ENCODE measurements around the gene ADAM8. TPM values are rescaled to one million over a fixed set of nuclear protein-coding genes. Genes with fewer than 3 reads are reported as not detected.
"Not testable (repeated sequence)": the region's sequence is repeated elsewhere in the genome, so short reads cannot be mapped to it uniquely, and the experiment has no call there.

ADAM8 gene
- total RNA-seq, 1 donor from 2014 or later: 16.9 TPM

DNA sequence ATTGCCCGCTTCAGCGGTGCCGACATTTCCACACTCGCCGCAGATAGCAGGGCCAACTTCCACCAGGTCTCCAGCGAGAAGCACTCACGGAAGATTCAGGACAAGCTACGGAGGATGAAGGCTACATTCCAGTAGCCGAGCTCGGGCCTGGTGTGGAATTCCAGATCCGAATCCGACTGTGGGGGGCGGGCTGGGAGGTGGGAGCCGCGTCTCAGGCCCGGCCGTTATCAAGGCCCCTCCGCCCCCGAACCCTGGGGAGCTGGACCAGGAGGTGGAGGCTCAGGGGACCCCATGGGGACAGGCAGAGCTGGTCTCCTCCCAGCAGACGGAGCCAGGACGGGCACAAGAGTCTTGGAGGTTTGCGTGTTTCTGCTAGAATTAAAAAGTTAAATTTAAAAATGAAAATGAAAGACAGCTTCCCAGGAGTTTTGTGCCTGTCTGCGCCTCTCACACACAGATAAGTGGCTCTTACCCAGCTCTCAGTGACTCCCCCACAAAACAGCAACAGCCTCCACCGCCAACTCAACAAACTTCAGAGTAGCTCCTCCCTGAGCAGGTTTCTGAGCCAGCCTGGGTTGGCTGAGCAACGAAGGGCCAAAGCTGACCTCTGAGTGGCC lies 51.8 kb downstream of the ADAM8 start:
- Mint-ChIP-seq H3K36me3 (no peaks in the 10 kb centered on the region), H3K4me3 (no peak overlapping the region), H3K9me3 (no peaks in the 10 kb centered on the region), H3K27me3 (ENCODE audit: low read depth) (peaks cover 71% of the 10 kb centered on the region), H3K4me1 (peaks cover 21% of the 10 kb centered on the region), H3K27ac (peak overlapping the region; percentile 85)
- TF ChIP-seq, protein P1, sequence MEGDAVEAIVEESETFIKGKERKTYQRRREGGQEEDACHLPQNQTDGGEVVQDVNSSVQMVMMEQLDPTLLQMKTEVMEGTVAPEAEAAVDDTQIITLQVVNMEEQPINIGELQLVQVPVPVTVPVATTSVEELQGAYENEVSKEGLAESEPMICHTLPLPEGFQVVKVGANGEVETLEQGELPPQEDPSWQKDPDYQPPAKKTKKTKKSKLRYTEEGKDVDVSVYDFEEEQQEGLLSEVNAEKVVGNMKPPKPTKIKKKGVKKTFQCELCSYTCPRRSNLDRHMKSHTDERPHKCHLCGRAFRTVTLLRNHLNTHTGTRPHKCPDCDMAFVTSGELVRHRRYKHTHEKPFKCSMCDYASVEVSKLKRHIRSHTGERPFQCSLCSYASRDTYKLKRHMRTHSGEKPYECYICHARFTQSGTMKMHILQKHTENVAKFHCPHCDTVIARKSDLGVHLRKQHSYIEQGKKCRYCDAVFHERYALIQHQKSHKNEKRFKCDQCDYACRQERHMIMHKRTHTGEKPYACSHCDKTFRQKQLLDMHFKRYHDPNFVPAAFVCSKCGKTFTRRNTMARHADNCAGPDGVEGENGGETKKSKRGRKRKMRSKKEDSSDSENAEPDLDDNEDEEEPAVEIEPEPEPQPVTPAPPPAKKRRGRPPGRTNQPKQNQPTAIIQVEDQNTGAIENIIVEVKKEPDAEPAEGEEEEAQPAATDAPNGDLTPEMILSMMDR (IDR thresholded peaks at IDR 0.05; ENCODE audit: unreplicated experiment): no peak
- no peak for DNase-seq (ENCODE audit: low spot score in 2 of 2, unreplicated experiment in 2 of 2)

DNA sequence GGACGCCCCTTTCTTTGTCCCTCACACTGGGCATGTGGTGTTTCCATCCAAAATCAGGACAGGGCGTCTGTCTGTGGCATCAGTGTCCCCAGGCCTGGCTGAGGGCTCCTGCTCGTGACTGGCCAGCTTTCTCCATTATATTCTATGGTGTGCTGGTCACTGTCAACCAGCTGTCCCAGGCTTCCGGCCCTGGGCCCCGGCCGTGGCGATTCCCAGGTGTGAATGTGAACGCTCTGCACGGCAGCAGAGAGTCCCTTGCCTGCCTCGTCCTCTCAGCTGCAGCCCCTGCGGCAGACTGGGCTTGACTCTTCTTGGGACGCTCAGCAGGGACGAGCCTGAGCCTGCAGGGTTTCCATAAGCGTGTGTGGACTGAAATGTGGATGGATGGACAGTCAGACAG lies 52.6 kb downstream of the ADAM8 start:
- TF ChIP-seq, protein P1 (IDR thresholded peaks at IDR 0.05; ENCODE audit: unreplicated experiment): no peak
- no peak for DNase-seq (ENCODE audit: low spot score in 2 of 2, unreplicated experiment in 2 of 2)
- Mint-ChIP-seq H3K9me3 (no peaks in the 10 kb centered on the region), H3K36me3 (no peaks in the 10 kb centered on the region), H3K27me3 (ENCODE audit: low read depth) (peaks cover 72% of the 10 kb centered on the region), H3K4me1 (peaks cover 19% of the 10 kb centered on the region), H3K4me3 (no peak overlapping the region), H3K27ac (no peak overlapping the region)

- H3K4me3 Mint-ChIP-seq; DNase-seq (ENCODE audit: low spot score in 2 of 2, unreplicated experiment in 2 of 2); H3K9me3 Mint-ChIP-seq; H3K36me3 Mint-ChIP-seq; H3K27ac Mint-ChIP-seq: not testable (repeated sequence)
- H3K27me3 Mint-ChIP-seq (ENCODE audit: low read depth): peaks cover 66% of the 10 kb centered on the region
- H3K4me1 Mint-ChIP-seq: peaks cover 17% of the 10 kb centered on the region
Observed at GRCh38 chr10:133221756-133222155, 54.9 kb downstream of the ADAM8 start.

DNA sequence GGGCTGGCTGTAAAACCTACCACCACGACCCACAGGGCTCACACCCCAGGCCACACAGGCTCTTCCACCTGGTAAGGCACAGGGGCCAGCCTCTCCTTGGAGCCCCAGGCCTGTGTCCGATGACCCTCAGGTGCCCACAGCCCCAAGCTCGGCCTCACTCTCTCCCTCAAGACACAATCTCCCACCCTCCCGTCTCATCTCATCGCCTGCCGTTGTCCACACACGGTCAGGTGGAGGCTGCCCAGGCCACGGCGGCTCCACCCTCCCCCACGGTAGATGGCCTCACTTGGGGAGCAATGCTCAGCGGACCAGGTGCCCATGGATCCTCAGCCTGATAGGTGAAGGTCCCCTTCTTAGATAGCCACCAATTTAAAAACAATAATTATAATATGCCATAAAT lies 55.3 kb downstream of the ADAM8 start:
- DNase-seq (ENCODE audit: low spot score in 2 of 2, unreplicated experiment in 2 of 2): no peak
- TF ChIP-seq, protein P1 (IDR thresholded peaks at IDR 0.05; ENCODE audit: unreplicated experiment): no peak
- Mint-ChIP-seq H3K4me1 (peaks cover 17% of the 10 kb centered on the region), H3K9me3 (no peaks in the 10 kb centered on the region), H3K27ac (no peak overlapping the region), H3K4me3 (peak overlapping the region; percentile 52), H3K27me3 (ENCODE audit: low read depth) (peaks cover 66% of the 10 kb centered on the region), H3K36me3 (no peaks in the 10 kb centered on the region)

GRCh38 chr10:133219782-133220181 lies 56.9 kb downstream of the ADAM8 start:
- no peak for DNase-seq (ENCODE audit: low spot score in 2 of 2, unreplicated experiment in 2 of 2)
- Mint-ChIP-seq H3K4me3 (peak overlapping the region; percentile 58), H3K9me3 (no peaks in the 10 kb centered on the region), H3K36me3 (no peaks in the 10 kb centered on the region), H3K4me1 (peaks cover 10% of the 10 kb centered on the region), H3K27me3 (ENCODE audit: low read depth) (peaks cover 58% of the 10 kb centered on the region), H3K27ac (no peak overlapping the region)
- TF ChIP-seq, protein P1 (IDR thresholded peaks at IDR 0.05; ENCODE audit: unreplicated experiment): no peak

GRCh38 chr10:133218891-133219290 lies 57.8 kb downstream of the ADAM8 start:
- Mint-ChIP-seq H3K27ac (no peak overlapping the region), H3K4me1 (peaks cover 8% of the 10 kb centered on the region), H3K27me3 (ENCODE audit: low read depth) (peaks cover 50% of the 10 kb centered on the region), H3K4me3 (no peak overlapping the region), H3K9me3 (no peaks in the 10 kb centered on the region), H3K36me3 (no peaks in the 10 kb centered on the region)
- TF ChIP-seq, protein P1 (IDR thresholded peaks at IDR 0.05; ENCODE audit: unreplicated experiment): no peak
- no peak for DNase-seq (ENCODE audit: low spot score in 2 of 2, unreplicated experiment in 2 of 2)
